ENCODE results near the gene IDUA. TPM values are rescaled to one million over a fixed set of nuclear protein-coding genes. Genes with fewer than 3 reads are reported as not detected.

IDUA gene
- total RNA-seq, 1 donor from 2014 or later, result 9.0 TPM

GRCh38 chr4:1017706-1018105 is 30.9 kb downstream of the IDUA start:
- no peaks in the 10 kb centered on the region for H3K4me1 ChIP-seq
- H3K9me3 ChIP-seq (replicated peaks), result no peaks in the 10 kb centered on the region
- no peak overlapping the region for H3K4me3 ChIP-seq
- no peak for DNase-seq
- intact Hi-C loops (cut with micrococcal nuclease), result no loop called here
- no peak for TF ChIP-seq CTCF (IDR thresholded peaks at IDR 0.05; ENCODE audit: borderline replicate concordance)
- no peaks in the 10 kb centered on the region for H3K36me3 ChIP-seq
- H3K27me3 ChIP-seq (ENCODE audit: low read depth), result no peaks in the 10 kb centered on the region
- H3K27ac ChIP-seq (replicated peaks), result no peak overlapping the region

- Histone ChIP-seq H3K9me3 (replicated peaks) (no peaks in the 10 kb centered on the region), H3K4me1 (no peaks in the 10 kb centered on the region), H3K4me3 (no peak overlapping the region), H3K27me3 (ENCODE audit: low read depth) (no peaks in the 10 kb centered on the region), H3K36me3 (no peaks in the 10 kb centered on the region), H3K27ac (replicated peaks) (no peak overlapping the region)
- DNase-seq, result no peak
- no peak for TF ChIP-seq CTCF (IDR thresholded peaks at IDR 0.05; ENCODE audit: borderline replicate concordance)
- intact Hi-C loops (cut with micrococcal nuclease), result no loop called here
Observed at GRCh38 chr4:1018147-1019020, 31.5 kb downstream of the IDUA start.

- DNase-seq, result no peak
- no peaks in the 10 kb centered on the region for H3K27me3 ChIP-seq (ENCODE audit: low read depth)
- intact Hi-C loops (cut with micrococcal nuclease), result no loop called here
- no peaks in the 10 kb centered on the region for H3K9me3 ChIP-seq (replicated peaks)
- H3K4me3 ChIP-seq, result no peak overlapping the region
- peaks cover 1% of the 10 kb centered on the region for H3K36me3 ChIP-seq
- H3K4me1 ChIP-seq, result no peaks in the 10 kb centered on the region
- no peak for TF ChIP-seq CTCF (IDR thresholded peaks at IDR 0.05; ENCODE audit: borderline replicate concordance)
- H3K27ac ChIP-seq (replicated peaks), result no peak overlapping the region
Observed at GRCh38 chr4:1019320-1019719, 32.5 kb downstream of the IDUA start.

GRCh38 chr4:1019729-1020470 is 33.1 kb downstream of the IDUA start:
- intact Hi-C loops (cut with micrococcal nuclease), result no loop called here
- peaks cover 4% of the 10 kb centered on the region for H3K36me3 ChIP-seq
- H3K4me1 ChIP-seq, result no peaks in the 10 kb centered on the region
- H3K9me3 ChIP-seq (replicated peaks), result no peaks in the 10 kb centered on the region
- H3K27me3 ChIP-seq (ENCODE audit: low read depth), result no peaks in the 10 kb centered on the region
- TF ChIP-seq CTCF (IDR thresholded peaks at IDR 0.05; ENCODE audit: borderline replicate concordance), result no peak
- H3K27ac ChIP-seq (replicated peaks), result no peak overlapping the region
- DNase-seq, result no peak
- no peak overlapping the region for H3K4me3 ChIP-seq

GRCh38 chr4:1021386-1022050 is 34.7 kb downstream of the IDUA start:
- no peak for DNase-seq
- TF ChIP-seq CTCF (IDR thresholded peaks at IDR 0.05; ENCODE audit: borderline replicate concordance), result no peak
- Histone ChIP-seq H3K36me3 (peaks cover 10% of the 10 kb centered on the region), H3K27ac (replicated peaks) (no peak overlapping the region), H3K4me3 (no peak overlapping the region), H3K27me3 (ENCODE audit: low read depth) (no peaks in the 10 kb centered on the region), H3K4me1 (peaks cover 3% of the 10 kb centered on the region), H3K9me3 (replicated peaks) (no peaks in the 10 kb centered on the region)
- intact Hi-C loops (cut with micrococcal nuclease), result no loop called here
